ENCODE measurements around the gene EP400.

Gene EP400

DNA sequence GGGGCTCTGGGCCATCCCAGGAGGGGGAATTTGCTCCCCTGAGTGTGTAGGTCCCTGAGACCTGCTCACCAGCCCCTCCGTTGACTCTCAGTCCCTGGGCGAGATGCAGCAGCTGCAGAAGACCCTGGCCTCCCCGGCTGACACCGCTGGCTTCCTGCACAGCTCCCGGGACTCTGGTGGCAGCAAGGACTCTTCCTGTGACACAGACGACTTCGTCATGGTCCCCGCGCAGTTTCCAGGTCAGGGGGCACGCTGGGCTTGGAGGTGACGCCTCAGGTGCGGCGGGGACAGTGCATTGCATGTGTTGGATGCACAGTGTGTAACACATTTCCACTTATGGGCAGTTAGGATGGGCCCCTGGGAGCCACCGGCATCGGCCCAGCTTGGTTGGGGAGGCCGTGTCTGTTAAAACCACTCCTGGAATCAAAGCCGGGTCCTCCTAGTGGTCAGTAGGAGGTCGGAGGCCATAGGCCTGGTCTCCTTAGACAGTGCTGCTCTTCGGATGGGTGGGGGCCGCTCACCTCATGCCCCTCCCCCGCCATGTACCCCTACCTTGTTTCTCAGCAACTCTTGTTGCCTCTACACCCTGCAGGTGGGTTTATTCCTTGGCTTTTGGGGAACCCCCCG is 37.8 kb upstream of the EP400 start:
- no peak for DNase-seq

DNA sequence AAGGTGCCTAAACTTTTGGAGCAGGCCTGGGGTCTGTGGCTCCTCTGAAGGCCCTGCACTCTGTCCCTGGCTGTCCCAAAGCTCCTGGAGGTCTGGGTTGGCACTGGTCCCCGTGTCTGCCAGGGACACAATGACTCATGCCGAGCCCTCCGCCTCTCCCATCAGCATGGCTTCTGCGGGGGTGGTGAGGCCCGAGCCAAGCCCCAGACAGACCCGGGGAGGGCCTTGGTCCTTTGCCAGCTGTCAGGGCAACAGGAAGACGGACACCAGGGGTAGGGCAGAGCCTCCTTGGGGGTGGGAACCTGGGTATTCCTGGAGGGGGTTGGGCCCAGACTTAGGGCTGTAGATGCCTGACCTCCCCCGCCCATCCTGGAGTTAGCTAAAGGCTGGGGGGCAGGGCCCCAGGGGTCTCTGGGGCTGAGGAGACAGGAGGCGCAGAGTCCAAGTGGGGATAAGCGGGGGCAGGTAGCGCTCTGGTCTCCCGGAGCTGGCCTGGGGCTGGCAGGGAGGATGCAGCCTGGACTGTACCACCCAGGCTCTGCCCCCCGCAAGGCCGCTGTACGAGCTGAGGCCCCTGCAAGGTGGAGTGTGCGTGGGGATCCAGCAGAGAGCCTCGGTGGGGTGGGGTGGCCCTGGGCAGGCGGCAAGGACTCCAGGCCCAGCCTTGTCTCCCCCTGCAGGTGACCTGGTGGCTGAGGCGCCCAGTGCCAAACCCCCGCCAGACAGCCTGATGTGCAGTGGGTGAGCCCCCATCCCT is 37.0 kb upstream of the EP400 start:
- DNase-seq: no peak

DNA sequence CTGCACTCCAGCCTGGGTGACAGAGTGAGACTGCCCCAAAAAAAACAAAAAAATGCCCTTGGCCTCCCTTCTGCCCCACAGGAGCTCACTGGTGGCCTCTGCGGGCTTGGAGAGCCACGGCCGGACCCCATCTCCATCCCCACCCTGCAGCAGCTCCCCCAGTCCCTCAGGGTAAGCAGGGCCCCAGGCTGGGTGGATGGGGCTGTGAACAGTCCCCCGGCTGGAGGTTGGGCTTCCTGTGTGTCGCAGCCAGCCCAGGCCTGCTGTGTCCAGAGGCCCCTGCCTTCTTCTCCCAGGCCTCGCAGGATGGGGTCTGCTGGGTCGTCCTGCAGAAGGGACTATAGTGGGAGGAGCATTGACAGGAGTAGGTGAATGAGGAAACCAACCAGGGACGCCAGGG is 36.1 kb upstream of the EP400 start:
- no peak for DNase-seq

DNA sequence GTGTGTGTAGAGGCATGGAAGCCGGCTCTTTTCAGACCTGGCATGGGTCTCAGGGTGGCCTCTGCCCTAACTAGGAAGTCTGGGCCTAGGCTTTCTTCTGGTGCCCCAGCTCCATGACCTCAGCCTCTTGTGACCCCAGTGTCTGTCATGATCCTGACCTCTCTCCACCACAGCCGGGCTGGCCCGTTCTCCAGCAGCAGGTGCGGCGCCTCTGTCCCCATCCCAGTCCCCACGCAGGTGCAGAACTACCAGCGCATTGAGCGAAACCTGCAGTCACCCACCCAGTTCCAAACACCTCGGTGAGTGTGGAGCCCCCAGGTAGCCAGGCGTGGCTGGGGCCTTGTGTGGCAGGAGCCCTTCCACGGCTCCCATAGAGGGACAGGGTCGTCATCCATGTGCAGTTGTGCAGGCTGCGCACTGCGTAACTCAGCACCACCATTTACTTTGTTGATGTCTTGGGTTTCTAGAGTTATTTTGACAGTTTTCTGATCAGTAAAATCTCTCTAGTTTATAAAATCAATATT is 35.5 kb upstream of the EP400 start:
- DNase-seq: no peak

DNA sequence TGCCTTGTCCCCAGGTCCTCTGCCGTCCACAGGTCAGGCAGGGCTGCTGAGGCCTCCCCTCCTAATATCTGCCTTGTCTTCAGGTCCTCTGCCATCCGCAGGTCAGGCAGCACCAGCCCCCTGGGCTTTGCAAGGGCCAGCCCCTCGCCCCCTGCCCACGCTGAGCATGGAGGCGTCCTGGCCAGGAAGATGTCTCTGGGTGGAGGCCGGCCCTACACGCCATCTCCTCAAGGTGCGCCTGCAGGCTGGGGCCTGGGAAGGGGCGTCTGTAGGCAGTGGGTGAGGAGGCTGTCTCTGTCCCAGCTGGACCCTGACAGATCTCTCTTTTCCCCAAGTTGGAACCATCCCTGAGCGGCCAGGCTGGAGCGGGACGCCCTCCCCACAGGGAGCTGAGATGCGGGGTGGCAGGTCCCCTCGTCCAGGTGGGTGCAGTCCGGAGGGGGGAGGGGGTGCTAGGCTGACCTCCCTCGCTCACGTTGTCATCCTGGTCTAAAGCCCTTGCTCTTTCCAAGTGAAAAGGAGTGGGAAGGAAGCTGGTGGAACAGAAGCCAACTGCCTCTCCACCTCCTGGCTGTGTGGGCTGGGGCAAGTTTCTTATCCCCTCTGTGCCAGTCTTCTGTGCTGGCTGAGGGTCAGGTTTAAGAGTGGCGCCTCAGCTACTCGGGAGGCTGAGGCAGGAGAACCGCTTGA is 34.6 kb upstream of the EP400 start:
- no peak for DNase-seq

DNA sequence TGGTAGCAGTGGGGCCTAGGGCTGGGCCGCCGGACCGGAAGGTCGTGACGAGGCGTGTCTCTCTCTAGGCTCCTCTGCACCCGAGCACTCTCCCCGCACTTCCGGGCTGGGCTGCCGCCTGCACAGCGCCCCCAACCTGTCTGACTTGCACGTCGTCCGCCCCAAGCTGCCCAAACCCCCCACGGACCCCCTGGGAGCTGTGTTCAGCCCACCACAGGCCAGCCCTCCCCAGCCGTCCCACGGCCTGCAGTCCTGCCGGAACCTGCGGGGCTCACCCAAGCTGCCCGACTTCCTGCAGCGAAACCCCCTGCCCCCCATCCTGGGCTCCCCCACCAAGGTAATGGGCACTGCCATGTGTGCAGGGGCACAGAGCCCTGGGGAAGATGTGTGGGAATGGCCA is 33.9 kb upstream of the EP400 start:
- DNase-seq: no peak

DNA sequence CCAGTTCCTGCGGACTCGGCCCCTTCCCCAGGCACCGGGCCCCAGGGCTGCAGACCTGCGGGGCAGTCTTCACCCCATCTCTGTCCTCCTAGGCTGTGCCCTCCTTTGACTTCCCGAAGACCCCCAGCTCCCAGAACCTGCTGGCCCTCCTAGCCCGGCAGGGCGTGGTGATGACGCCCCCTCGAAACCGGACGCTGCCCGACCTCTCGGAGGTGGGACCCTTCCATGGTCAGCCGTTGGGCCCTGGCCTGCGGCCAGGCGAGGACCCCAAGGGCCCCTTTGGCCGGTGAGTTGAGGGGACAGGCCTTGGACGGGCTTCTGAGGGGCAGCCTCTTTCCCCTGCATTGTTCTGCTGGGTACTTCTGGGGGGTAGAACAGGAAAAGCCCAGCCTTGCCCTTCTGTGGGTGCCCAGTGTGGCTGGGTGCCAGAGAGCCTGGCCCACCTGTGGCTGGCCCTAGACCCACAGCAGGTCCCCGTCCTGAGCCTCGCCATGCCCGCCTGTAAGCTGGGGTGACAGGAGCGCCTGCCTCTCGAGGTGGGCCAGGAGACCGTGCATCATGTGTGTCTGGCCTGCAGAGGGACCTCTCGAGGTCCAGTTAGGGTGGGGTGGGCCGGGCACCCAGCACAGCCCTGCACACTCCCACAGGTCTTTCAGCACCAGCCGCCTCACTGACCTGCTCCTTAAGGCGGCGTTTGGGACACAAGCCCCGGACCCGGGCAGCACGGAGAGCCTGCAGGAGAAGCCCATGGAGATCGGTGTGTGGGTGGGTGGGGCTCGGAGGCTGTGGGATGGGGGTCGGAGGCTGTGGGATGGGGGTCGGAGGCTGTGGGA is 33.2 kb upstream of the EP400 start:
- no peak for DNase-seq

DNA sequence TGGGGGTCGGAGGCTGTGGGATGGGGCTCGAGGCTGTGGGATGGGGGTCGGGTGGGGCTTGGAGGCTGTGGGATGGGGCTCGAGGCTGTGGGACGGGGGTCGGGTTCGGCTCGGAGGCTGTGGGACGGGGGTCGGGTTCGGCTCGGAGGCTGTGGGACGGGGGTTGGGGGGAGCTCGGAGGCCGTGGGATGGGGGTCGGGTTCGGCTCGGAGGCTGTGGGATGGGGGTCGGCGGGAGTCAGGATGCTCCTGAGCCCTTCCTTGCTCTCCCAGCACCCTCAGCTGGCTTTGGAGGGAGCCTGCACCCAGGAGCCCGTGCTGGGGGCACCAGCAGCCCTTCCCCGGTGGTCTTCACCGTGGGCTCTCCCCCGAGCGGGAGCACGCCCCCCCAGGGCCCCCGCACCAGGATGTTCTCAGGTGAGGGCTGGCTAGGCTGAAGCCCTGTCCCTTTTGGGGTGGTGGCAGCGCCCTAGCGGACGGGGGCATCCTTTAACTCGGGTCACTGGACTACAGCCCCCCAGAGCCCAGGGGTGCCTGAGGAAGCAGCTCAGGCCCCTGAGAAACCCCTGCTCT is 32.5 kb upstream of the EP400 start:
- no peak for DNase-seq

DNA sequence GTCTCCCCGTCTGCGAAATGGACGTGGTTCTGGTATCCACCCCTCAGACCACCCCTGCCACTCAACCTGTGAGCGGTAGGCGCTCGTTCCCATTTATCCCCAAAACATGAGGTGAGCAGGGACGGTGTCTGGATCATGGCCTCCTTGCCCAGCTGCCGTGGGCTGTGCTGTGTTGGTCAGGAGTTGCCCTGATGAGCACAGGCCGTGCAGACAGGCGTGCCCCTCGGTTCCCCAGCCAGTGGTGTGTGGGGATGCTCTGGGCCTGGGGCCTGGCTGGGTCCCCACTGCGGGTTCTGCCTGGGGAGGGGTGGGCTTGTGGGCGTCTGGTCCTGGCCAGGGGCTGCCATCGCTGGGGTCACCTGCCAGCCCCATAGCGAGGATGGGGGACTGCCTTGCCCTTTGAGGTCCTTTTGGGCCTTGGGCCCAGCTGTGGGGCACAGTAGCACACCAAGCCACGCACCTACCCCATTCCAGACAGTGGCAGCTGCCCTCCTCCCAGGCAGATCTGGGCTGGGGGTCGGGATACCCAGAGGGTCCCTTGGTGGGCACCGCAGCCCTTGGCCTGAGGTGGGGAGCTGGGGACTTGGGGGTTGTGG is 31.9 kb upstream of the EP400 start:
- DNase-seq: no peak

DNA sequence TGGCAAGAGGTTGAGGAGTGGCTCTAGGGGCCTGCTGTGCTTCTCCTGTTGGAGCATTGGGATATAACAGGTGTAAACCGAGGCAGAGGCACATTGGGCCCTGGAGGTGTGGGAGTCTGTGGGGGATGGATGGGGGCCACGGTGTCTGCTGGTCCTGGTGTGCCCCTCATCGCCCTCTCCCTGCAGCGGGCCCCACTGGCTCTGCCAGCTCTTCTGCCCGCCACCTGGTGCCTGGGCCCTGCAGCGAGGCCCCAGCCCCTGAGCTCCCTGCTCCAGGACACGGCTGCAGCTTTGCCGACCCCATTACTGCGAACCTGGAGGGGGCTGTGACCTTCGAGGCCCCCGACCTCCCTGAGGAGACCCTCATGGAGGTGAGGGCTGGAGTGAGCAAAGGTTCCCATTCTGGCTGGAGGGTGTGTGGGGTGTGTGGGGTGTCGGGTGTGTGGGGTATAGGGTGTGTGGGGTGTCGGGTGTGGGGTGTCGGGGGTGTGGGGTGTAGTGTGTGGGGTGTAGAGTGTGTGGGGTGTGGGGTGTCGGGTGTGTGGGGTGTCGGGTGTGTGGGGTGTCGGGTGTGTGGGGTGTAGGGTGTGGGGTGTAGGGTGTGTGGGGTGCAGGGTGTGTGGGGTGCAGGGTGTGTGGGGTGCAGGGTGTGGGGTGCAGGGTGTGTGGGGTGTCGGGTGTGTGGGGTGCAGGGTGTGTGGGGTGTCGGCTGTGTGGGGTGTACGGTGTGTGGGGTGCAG is 31.3 kb upstream of the EP400 start:
- no peak for DNase-seq

DNA sequence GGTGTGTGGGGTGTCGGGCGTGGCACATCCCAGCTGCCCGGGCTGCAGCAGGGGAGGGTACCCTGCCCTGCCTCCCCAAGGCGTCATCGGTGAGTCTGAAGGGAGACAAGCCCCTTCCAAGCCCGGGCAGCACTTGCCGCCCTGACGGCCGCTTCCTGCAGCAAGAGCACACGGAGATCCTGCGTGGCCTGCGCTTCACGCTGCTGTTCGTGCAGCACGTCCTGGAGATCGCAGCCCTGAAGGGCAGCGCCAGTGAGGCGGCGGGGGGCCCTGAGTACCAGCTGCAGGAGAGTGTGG is 30.7 kb upstream of the EP400 start:
- DNase-seq: no peak

DNA sequence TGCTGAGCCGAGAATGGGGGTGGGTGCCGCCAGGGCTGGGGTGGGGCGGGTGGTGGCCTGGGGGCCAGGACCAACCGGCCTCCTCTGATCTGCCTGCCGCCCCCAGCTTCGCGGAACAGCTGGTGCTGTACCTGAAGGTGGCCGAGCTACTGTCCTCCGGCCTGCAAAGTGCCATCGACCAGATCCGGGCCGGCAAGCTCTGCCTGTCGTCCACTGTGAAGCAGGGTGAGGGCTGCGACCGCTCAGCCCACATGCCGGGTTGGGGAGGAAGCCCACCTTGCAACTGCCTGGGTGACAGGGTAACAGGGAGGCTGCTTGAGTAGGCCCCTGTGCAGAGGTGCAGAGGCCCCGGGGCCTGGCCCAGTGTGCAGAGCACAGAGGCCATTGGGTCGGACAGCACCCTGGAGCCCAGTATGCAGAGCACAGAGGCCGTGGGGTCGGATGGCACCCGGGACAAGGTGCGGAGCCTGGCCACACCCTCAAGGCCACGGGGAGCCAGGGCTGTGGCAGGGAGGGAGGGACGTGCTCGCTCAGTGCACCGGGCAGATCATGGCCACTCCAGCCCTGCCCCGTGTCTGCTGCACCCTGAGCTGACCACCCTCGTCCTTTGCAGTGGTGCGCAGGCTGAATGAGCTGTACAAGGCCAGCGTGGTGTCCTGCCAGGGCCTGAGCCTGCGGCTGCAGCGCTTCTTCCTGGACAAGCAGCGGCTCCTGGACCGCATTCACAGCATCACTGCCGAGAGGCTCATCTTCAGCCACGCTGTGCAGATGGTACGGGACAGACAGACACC is 30.2 kb upstream of the EP400 start:
- DNase-seq: no peak

DNA sequence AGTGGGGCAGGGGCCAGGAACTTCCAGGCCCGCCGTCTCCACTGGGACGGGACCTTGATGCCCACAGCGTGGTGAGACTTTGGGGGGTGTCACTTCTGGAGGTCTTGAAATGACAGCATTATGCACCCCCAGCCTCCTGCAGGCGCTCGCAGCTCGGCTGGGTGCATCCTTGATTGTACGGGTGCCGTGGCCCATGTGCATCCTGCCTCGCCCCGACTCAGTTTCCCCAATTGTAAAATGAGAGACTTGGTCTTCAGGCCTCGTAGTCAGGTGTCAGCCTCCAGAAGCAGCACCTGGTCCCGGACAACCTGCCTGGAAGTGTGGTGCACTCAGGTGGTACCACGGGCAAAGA is 29.6 kb upstream of the EP400 start:
- DNase-seq: no peak

DNA sequence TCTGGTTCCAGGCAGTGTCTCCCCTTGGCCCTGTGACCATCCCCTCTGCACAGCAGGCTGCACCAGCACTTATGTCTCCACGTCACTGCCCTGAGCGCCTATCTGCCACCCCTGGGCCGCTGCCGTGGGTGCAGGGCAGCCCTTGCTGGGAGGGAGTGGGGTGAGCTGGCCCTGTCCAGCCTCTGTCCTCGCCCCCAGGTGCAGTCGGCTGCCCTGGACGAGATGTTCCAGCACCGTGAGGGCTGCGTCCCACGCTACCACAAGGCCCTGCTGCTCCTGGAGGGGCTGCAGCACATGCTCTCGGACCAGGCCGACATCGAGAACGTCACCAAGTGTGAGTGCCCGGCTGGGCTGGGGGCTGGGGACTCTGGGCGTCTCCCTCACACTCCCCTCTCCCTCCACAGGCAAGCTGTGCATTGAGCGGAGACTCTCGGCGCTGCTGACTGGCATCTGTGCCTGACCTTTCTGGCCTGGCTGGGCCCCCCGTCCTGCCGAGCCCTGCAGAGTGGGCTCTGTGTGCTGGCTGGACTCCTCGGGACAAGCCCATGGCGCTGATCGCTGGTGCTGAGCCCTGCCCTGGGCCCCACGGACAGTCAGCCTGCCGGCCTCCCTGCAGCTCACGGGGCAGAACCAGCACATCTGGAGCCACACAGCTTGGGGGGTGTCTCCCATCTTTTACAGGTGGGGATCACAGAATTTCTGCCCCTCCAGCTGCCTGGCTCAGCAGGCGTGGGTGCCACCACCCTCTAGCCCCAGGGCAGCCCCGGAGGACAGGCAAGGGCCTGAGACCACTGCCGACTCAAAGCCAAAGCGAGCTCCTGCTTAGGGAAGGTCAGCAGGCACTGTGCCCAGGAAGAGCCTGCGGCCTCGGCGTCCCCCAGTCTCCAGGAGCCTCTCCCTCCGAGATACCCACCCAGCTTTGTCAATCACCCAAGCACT is 28.6 kb upstream of the EP400 start:
- DNase-seq: no peak

DNA sequence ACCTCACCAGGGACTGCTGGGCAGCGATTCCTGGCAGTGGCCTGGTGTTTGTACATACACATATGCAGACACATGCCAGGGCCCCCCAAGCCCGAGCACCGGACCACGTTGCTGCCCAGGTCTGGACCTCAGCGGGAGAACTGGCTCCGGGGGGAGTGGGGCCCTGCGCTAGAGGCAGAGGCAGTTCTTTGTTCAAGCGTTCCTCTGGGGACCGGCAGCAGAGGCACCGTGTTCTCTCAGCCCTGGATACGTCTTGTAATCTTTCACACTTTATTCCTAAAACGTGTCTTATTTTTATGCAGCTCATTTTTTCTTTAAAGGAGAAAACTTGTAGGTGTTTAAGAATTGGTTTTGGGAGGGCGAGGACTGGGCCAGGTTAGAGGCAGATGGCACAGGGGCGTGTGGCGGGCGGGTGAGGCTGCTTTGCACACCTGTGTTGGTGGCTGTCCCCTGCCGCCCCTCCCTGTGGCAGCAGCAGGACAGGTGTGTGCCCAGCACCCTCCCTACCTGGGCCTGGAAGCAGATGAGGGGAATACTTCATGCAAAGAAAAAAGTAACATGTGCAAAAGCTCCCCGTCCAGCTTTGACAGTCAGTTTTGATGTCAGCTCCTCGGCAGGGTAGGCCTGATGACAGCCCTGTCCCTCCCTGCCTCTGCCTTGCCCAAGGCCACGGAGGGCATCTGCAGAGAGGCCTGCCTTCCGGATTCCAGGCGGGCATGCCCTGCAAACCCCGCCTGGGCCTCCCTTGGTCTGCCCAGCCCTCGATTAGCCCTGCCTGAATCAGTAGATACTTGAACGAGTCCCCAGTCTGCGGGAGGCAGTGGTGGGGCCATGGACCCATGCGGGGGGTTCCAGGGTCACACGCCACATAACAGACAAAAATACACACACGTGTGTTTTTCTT is 27.6 kb upstream of the EP400 start:
- DNase-seq: no peak

DNA sequence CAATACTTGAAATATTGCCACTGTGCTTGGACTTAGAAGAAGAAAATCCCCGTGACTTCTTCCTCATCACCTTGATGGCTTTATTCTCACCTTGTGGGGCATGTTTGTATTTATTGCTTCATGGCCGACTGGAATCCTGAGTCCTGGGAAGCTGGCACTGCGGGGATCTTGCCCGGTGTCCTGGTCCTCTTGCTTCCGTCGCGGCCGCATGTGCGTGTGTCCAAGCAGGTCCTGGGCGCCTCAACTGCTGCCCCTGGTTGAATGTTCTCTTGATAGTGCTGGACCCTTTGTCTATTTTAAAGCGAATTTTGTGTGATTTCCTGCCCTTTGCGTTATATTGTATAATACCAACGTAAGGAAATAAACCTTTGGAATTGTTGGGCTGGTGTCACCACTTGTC is 27.0 kb upstream of the EP400 start:
- DNase-seq: no peak

DNA sequence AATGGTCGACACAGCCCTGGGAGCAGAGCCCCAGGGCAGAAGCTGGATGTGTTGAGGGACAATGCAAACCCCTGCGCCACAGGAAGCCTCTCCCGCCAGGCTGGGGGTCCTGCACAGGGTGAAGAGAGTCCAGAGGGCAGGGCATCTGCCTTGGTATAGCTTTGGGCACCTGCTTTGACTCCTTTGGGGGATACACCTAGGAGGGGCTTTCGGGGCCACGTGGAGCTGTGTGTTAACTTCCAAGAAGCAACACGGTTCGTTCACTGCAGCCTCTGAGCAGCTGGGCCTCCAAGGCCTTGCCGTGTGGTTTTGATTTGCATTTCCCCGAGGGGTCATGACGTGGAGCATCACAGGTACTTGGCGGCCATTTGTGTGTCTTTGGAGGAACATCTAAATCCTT is 26.5 kb upstream of the EP400 start:
- no peak for DNase-seq
